HCT116 (cell line): ENCODE data around the gene EPB41L5. TPM values are rescaled to one million over a fixed set of nuclear protein-coding genes. Genes with fewer than 3 reads are reported as not detected.

Source experiments
- ATAC-seq: fragments of 200-7000 bp; cut with Tn5 transposase; 2 replicates; pipeline ENCODE4 v1.9.1; 2020; ENCODE audit warnings: mild to moderate bottlenecking, moderate library complexity
- BruUV-seq: library from RNA; stranded (reverse); fragments of 400-500 nt; replicated peaks from 2 replicates; lab custom pipeline; 2021; lab: Mats Ljungman, UMichigan
- CTCF ChIA-PET: fragments of 300-600 bp; sonication (Branson Sonifier 250); formaldehyde crosslinking; loops from one replicate; lab custom pipeline; 2021; ENCODE audit warnings: antibody characterized with exemption; lab: Charles Lee
- POLR2A ChIA-PET: fragments of 300-600, 350-600 bp; sonication (Branson Sonifier 250); formaldehyde crosslinking; loops from one replicate; lab custom pipeline; 2021; ENCODE audit warnings: antibody characterized with exemption; lab: Charles Lee
- RAD21 ChIA-PET, 2 experiments: fragments of 300-600 bp; sonication (Branson Sonifier 250); formaldehyde crosslinking; loops; one replicate each; lab custom pipeline; 2023; ENCODE audit warnings: low total read pairs in 2 of 2; ENCODE audit not compliant: uncharacterized antibody in 2 of 2, unreplicated experiment in 2 of 2, low non-redundant PET in 1 of 2; lab: Charles Lee
- DNase-seq: peaks from one replicate; pipeline ENCODE4 v3.0.0-alpha.2; 2010; ENCODE audit warnings: low read depth, low spot score
- H2AFZ ChIP-seq: fragments of 200-600 bp; shearing (Covaris generic), sonication (generic); 2 replicates; pipeline ENCODE4 v1.6.1; 2017; ENCODE audit warnings: low read depth, mixed run types, mixed read lengths, antibody characterized with exemption, low read length; ENCODE audit not compliant: poor library complexity, severe bottlenecking
- H3K27ac ChIP-seq: 2 replicates; pipeline ENCODE4 v1.5.1; 2012; ENCODE audit warnings: low read depth, low read length
- H3K27me3 ChIP-seq: fragments of 200-600 bp; sonication (generic); 2 replicates; pipeline ENCODE4 v1.6.1; 2016; ENCODE audit warnings: mixed run types, low read length, mixed read lengths; ENCODE audit not compliant: insufficient read depth
- H3K36me3 ChIP-seq, 2 experiments: fragments of 200-500 bp in 1 of 2; fragments of 200-600 bp in 1 of 2; sonication (Bioruptor generic) in 1 of 2; sonication (generic) in 1 of 2; 2 replicates each; pipeline versions ENCODE4 v1.5.1 to v1.6.1; 2014 to 2016; ENCODE audit warnings: low read length in 2 of 2, inconsistent platforms in 1 of 2, mixed read lengths in 1 of 2, mixed run types in 1 of 2; ENCODE audit not compliant: insufficient read depth in 2 of 2, control insufficient read depth in 1 of 2
- H3K4me1 ChIP-seq, 2 experiments: fragments of 200-600 bp in 1 of 2; sonication (generic) in 1 of 2; 2 replicates each; pipeline versions ENCODE4 v1.5.1 to v1.6.1; 2012 to 2017; ENCODE audit warnings: low read length in 2 of 2, inconsistent platforms in 1 of 2, mild to moderate bottlenecking in 1 of 2, mixed read lengths in 1 of 2, mixed run types in 1 of 2, moderate library complexity in 1 of 2; ENCODE audit not compliant: insufficient read depth in 2 of 2, control insufficient read depth in 1 of 2
- H3K4me2 ChIP-seq: fragments of 200-600 bp; sonication (generic); 2 replicates; pipeline ENCODE4 v1.6.1; 2017; ENCODE audit warnings: mixed run types, low read length, mixed read lengths
- H3K4me3 ChIP-seq, 2 experiments: fragments of 200-600 bp in 1 of 2; sonication (generic) in 1 of 2; replicated peaks in 1 of 2; 2 replicates each; pipeline ENCODE4 v1.5.1; 2011 to 2016; ENCODE audit warnings: low read length in 2 of 2, control low read depth in 1 of 2, low read depth in 1 of 2, mild to moderate bottlenecking in 1 of 2, mixed read lengths in 1 of 2, mixed run types in 1 of 2
- H3K79me2 ChIP-seq: fragments of 200-600 bp; sonication (generic); 2 replicates; pipeline ENCODE4 v1.6.1; 2017; ENCODE audit warnings: mild to moderate bottlenecking, mixed run types, low read length, moderate library complexity, mixed read lengths; ENCODE audit not compliant: insufficient read depth
- H3K9ac ChIP-seq: fragments of 200-600 bp; sonication (generic); 2 replicates; pipeline ENCODE4 v1.6.1; 2016; ENCODE audit warnings: low read length, mixed read lengths
- H3K9me2 ChIP-seq: fragments of 200-600 bp; sonication (generic), shearing (Covaris generic); 2 replicates; pipeline ENCODE4 v1.6.1; 2017; ENCODE audit warnings: mixed run types, mild to moderate bottlenecking, moderate library complexity; ENCODE audit not compliant: insufficient read depth
- H3K9me3 ChIP-seq, 2 experiments: fragments of 200-500 bp in 1 of 2; fragments of 200-600 bp in 1 of 2; sonication (Bioruptor generic) in 1 of 2; sonication (generic) in 1 of 2; 2 replicates each; pipeline ENCODE4 v1.6.1; 2014 to 2017; ENCODE audit warnings: low read length in 2 of 2, mixed read lengths in 2 of 2, inconsistent platforms in 1 of 2, low read depth in 1 of 2, mild to moderate bottlenecking in 1 of 2, mixed run types in 1 of 2, moderate library complexity in 1 of 2; ENCODE audit not compliant: control insufficient read depth in 1 of 2, insufficient read depth in 1 of 2
- H4K20me1 ChIP-seq: fragments of 200-600 bp; sonication (generic), shearing (Covaris generic); 2 replicates; pipeline ENCODE4 v1.6.1; 2017; ENCODE audit warnings: mixed run types, mild to moderate bottlenecking, moderate library complexity; ENCODE audit not compliant: insufficient read depth
- CBX3 ChIP-seq: IDR thresholded peaks from 2 replicates; pipeline ENCODE4 v1.6.1; 2012; ENCODE audit warnings: low read depth
- CEBPB ChIP-seq: IDR thresholded peaks from 2 replicates; pipeline ENCODE4 v1.6.1; 2012; ENCODE audit warnings: low read depth
- EGR1 ChIP-seq: IDR thresholded peaks from 2 replicates; pipeline ENCODE4 v1.6.1; 2012; ENCODE audit warnings: low read depth
- JUND ChIP-seq: IDR thresholded peaks from 2 replicates; pipeline ENCODE4 v1.6.1; 2012
- POLR2A ChIP-seq: IDR thresholded peaks from 2 replicates; pipeline ENCODE4 v1.7.0; 2011; ENCODE audit warnings: borderline replicate concordance; ENCODE audit not compliant: insufficient read depth, insufficient read length; ENCODE audit errors: extremely low read depth
- RAD21 ChIP-seq: IDR thresholded peaks from 2 replicates; pipeline ENCODE4 v1.6.1; 2012; ENCODE audit warnings: low read depth, mild to moderate bottlenecking
- SIN3A ChIP-seq: IDR thresholded peaks from 2 replicates; pipeline ENCODE4 v1.6.1; 2012; ENCODE audit warnings: low read depth
- SP1 ChIP-seq: IDR thresholded peaks from 2 replicates; pipeline ENCODE4 v1.6.1; 2012; ENCODE audit warnings: low read depth
- SRF ChIP-seq: IDR thresholded peaks from 2 replicates; pipeline ENCODE4 v1.6.1; 2012; ENCODE audit warnings: low read depth
- TCF7L2 ChIP-seq: IDR thresholded peaks from 2 replicates; pipeline ENCODE4 v1.7.0; 2011; ENCODE audit warnings: borderline replicate concordance, inconsistent platforms; ENCODE audit not compliant: insufficient read depth, insufficient read length; ENCODE audit errors: extremely low read depth
- YY1 ChIP-seq: IDR thresholded peaks from 2 replicates; pipeline ENCODE4 v1.6.1; 2011; ENCODE audit warnings: low read length, low read depth, moderate library complexity, mild to moderate bottlenecking; ENCODE audit not compliant: insufficient replicate concordance; ENCODE audit errors: extremely low read depth
- ZNF274 ChIP-seq: fragments of 200-500 bp; sonication (Bioruptor generic); IDR thresholded peaks from 2 replicates; pipeline ENCODE4 v1.6.1; 2014; ENCODE audit warnings: mild to moderate bottlenecking, low read depth, low read length, inconsistent platforms
- intact Hi-C: fragments of 100-400 bp; cut with micrococcal nuclease; formaldehyde crosslinking; loops from 2 replicates; pipeline ENCODE4 v1.10.0; 2022
- total RNA-seq: library from RNA; stranded (reverse); gene quantifications from one replicate; pipeline ENCODE4 v1.2.1, GENCODE V29; 2021; ENCODE audit not compliant: unreplicated experiment
- TF ChIP-seq, protein P1 (sequence below), 3 experiments: fragments of 200-600 bp in 1 of 3; sonication (generic) in 1 of 3; IDR thresholded peaks in 2 of 3; conservative IDR thresholded peaks in 1 of 3; 2 replicates each; pipeline ENCODE4 v1.5.1; 2012 to 2017; ENCODE audit warnings: low read depth in 2 of 3, low read length in 2 of 3, antibody characterized with exemption in 1 of 3, borderline replicate concordance in 1 of 3, control low read depth in 1 of 3, mild to moderate bottlenecking in 1 of 3, mixed read lengths in 1 of 3, mixed run types in 1 of 3, moderate library complexity in 1 of 3; ENCODE audit not compliant: insufficient read depth in 1 of 3
- TF ChIP-seq, protein P2 (sequence below): IDR thresholded peaks from 2 replicates; pipeline ENCODE4 v1.6.1; 2012
- TF ChIP-seq, protein P3 (sequence below): IDR thresholded peaks from 2 replicates; pipeline ENCODE4 v1.6.1; 2011; ENCODE audit warnings: mild to moderate bottlenecking, low read length, moderate library complexity; ENCODE audit not compliant: insufficient replicate concordance; ENCODE audit errors: extremely low read depth

The EPB41L5 gene
- total RNA-seq, 1 experiment from 2014 or later = 14.7 TPM

DNA sequence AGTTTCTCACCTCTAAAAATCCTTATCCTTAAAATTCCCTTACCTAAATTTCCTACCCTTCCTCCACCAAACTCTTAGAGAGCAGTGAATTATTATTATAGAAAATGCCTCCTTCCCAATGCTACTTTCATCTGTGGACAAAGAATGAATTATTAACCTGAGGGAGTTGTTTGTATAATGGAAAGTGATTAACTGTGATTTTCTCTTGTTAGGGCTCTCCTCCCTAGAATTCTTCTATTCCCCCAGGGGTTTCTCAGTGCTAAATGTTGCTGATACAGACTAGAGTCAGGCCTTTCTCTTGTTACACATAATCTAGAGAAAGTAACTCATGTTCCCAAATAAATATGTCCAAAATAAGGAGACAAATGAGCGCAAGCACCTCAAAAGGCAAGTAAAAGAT lies 23.3 kb downstream of the EPB41L5 start:
- H3K9me2 ChIP-seq = no peaks in the 10 kb centered on the region
- POLR2A ChIA-PET = no interaction called here
- no peaks in the 10 kb centered on the region for H3K9me3 ChIP-seq
- CTCF ChIA-PET = no interaction called here
- no peak overlapping the region for H3K27ac ChIP-seq
- no peaks in the 10 kb centered on the region for H3K4me1 ChIP-seq
- no peak overlapping the region for H2AFZ ChIP-seq
- H3K27me3 ChIP-seq = no peaks in the 10 kb centered on the region
- no peak overlapping the region for H3K4me2 ChIP-seq
- no peak overlapping the region for H3K9ac ChIP-seq
- RAD21 ChIA-PET = no interaction called here
- no TSS peak for BruUV-seq
- H3K4me3 ChIP-seq = no peak overlapping the region
- H3K36me3 ChIP-seq = no peaks in the 10 kb centered on the region
- no peak for TF ChIP-seq RAD21
- TF ChIP-seq SRF = no peak
- TF ChIP-seq JUND = no peak
- no peak for TF ChIP-seq CBX3
- TF ChIP-seq, protein P1, sequence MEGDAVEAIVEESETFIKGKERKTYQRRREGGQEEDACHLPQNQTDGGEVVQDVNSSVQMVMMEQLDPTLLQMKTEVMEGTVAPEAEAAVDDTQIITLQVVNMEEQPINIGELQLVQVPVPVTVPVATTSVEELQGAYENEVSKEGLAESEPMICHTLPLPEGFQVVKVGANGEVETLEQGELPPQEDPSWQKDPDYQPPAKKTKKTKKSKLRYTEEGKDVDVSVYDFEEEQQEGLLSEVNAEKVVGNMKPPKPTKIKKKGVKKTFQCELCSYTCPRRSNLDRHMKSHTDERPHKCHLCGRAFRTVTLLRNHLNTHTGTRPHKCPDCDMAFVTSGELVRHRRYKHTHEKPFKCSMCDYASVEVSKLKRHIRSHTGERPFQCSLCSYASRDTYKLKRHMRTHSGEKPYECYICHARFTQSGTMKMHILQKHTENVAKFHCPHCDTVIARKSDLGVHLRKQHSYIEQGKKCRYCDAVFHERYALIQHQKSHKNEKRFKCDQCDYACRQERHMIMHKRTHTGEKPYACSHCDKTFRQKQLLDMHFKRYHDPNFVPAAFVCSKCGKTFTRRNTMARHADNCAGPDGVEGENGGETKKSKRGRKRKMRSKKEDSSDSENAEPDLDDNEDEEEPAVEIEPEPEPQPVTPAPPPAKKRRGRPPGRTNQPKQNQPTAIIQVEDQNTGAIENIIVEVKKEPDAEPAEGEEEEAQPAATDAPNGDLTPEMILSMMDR (IDR thresholded peaks at IDR 0.05 in 2 of 3, conservative IDR thresholded peaks at IDR 0.05 in 1 of 3; ENCODE audit: borderline replicate concordance in 1 of 3, insufficient read depth in 1 of 3, low read depth in 2 of 3, low read length in 2 of 3) = no peak
- no peak for TF ChIP-seq SP1
- TF ChIP-seq YY1 = no peak
- TF ChIP-seq, protein P2, sequence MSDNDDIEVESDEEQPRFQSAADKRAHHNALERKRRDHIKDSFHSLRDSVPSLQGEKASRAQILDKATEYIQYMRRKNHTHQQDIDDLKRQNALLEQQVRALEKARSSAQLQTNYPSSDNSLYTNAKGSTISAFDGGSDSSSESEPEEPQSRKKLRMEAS = no peak
- no peak for TF ChIP-seq TCF7L2
- no peak for TF ChIP-seq SIN3A
- no peak for TF ChIP-seq ZNF274
- no peak for TF ChIP-seq EGR1
- no peak for TF ChIP-seq CEBPB
- TF ChIP-seq, protein P3, sequence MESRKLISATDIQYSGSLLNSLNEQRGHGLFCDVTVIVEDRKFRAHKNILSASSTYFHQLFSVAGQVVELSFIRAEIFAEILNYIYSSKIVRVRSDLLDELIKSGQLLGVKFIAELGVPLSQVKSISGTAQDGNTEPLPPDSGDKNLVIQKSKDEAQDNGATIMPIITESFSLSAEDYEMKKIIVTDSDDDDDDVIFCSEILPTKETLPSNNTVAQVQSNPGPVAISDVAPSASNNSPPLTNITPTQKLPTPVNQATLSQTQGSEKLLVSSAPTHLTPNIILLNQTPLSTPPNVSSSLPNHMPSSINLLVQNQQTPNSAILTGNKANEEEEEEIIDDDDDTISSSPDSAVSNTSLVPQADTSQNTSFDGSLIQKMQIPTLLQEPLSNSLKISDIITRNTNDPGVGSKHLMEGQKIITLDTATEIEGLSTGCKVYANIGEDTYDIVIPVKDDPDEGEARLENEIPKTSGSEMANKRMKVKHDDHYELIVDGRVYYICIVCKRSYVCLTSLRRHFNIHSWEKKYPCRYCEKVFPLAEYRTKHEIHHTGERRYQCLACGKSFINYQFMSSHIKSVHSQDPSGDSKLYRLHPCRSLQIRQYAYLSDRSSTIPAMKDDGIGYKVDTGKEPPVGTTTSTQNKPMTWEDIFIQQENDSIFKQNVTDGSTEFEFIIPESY = no peak
- TF ChIP-seq POLR2A = no peak
- TF ChIP-seq, all 23 proteins: peak for 0
- DNase-seq = no peak
- intact Hi-C loops = no loop called here
- ATAC-seq = no peak
- no peaks in the 10 kb centered on the region for H4K20me1 ChIP-seq
- H3K79me2 ChIP-seq = no peaks in the 10 kb centered on the region
